Activated naive CD4-positive, alpha-beta T cell treated with anti-CD3 and anti-CD28 coated beads, Interleukin-2, amount 50 U/mL, for 72 hours (primary cell): ENCODE results near the gene SEC16A. TPM values are rescaled to one million over a fixed set of nuclear protein-coding genes. Genes with fewer than 3 reads are reported as not detected.
A peak's percentile ranks its signal among the peaks of the same experiment; 100 is the strongest.
"Not testable (repeated sequence)": the region's sequence is repeated elsewhere in the genome, so short reads cannot be mapped to it uniquely, and the experiment has no call there.

ENCODE experiments used
- ATAC-seq, 2 donors: fragments of 150-1000 bp; cut with Tn5 transposase; 2 replicates each; pipeline ENCODE4 v1.10.0; 2021; ENCODE audit warnings: mild to moderate bottlenecking in 2 of 2, moderate library complexity in 2 of 2
- DNase-seq, 2 donors: peaks; one replicate each; pipeline ENCODE4 v3.0.0; 2021 to 2022; ENCODE audit warnings: low spot score in 2 of 2
- H3K27ac Mint-ChIP-seq, 2 donors: one replicate each; pipeline ENCODE4 v1.8.0; 2022; ENCODE audit warnings: mild to moderate bottlenecking in 2 of 2, mixed read lengths in 2 of 2
- H3K36me3 Mint-ChIP-seq, 2 donors: one replicate each; pipeline ENCODE4 v1.8.0; 2022; ENCODE audit warnings: mixed read lengths in 2 of 2
- H3K9me3 Mint-ChIP-seq, 2 donors: one replicate each; pipeline ENCODE4 v1.8.0; 2022; ENCODE audit warnings: mixed read lengths in 2 of 2
- total RNA-seq, 2 donors: library from RNA; stranded (reverse); gene quantifications; one replicate each; pipeline ENCODE4 v1.2.3, GENCODE V29; 2022

Gene SEC16A
- total RNA-seq, 2 donors from 2014 or later = 56.6 to 79.5 TPM

DNA sequence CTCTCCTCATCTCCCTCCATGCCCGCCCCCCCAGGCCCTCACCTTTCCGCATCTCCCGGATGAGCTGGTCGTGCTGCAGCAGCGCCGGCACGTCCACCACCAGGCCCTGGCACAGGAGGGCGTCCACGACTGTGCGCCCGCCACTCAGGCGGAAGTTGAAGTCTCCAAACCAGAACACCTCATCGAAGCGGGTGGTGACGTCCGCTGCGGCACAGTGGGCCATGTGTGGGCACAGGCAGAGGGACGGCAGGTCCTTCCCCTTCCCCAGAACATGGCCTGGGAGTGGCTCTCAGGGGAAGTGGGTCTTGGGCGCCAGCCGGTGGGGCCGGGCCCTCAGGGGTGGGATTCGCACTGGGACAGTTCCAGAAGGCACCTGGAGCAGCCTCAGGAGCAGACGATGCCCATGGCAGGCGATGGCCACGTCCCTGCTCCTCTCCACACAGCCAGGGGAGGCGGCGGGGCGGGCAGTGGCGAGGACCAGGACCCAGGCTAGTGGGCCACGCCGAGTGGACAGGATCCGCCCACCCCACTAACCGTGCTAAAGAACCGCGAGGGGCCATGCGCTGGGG, 51.0 kb downstream of the SEC16A start:
- Mint-ChIP-seq H3K36me3 (no peaks in the 10 kb centered on the region), H3K27ac (no peak overlapping the region), H3K9me3 (no peaks in the 10 kb centered on the region)
- ATAC-seq = no peak
- DNase-seq = no peak

DNA sequence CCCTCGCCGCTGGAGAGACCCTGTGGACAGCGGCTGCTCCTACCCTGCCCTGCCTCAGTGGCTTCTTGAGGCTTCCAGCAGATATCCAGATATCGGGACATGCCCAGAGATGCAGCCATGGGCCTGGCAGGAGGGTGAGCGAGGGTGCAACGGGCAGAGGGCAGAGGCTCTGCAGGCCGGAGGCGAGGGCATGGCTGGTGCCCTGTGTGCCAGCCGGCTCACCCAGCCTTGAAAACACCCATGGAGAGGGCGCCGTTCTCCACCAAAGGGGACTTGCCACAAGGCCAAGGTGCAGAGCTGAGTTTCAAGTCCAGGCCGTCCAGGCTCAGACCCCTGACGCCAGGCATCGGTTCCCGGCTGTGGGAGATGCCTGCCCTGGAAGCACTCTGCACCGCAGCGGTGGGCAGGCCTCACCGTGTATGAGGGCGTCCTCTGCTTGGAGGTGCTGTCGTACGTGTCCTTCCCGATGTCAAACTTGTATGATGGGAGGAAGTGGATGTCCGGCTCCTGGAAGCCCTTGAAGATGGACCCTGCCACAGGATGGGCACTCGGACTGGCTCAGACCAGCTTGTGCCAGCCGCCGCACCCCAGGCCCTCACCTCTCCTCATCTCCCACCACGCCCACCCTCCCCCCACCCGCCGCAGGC, 52.1 kb downstream of the SEC16A start:
- Mint-ChIP-seq H3K36me3 (no peaks in the 10 kb centered on the region), H3K27ac (no peak overlapping the region), H3K9me3 (no peaks in the 10 kb centered on the region)
- no peak for DNase-seq
- peak in 1 of 2 donors; percentile 7 for ATAC-seq

DNA sequence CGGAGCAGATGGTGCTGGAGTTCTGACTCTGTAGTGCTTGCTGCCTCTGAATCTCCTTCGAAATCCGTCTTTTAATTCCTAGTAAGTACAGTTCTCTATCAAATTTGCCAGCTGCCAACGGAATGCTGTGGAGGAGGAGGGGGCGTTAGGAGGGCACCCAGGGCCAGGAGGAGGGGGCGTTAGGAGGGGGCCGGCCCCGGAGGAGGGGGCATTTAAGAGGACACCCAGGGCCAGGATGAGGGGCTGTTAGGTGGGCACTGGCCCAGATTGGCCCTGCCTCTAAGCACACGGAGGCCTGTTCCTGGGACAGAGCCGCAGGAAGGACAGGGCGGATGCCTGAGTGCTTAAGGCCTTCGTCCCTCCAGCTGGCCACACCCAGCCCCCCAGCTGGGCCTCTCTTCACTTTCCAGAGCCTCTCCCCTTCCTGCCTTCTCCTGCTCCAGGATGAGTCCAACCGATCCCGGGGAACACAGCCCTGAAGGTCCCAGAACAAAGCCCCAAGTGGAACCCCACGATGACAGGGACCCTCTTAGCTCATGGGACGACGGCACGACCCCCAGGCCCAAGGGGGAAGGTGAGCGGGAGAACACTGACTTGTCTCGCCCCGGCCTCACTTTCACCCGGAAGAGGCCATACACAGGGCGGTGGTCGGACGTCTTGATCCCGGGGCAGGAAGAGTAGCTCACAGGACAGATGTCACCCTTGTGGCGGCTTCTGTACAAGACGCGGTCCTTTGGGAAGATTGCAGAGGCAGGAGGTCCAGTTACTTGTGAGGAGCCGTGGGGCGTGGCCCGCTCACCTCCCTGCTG, 53.0 kb downstream of the SEC16A start:
- ATAC-seq = peak in 1 of 2 donors; percentile 13
- DNase-seq = no peak
- Mint-ChIP-seq H3K9me3 (no peaks in the 10 kb centered on the region), H3K27ac (no peak overlapping the region), H3K36me3 (no peaks in the 10 kb centered on the region)

DNA sequence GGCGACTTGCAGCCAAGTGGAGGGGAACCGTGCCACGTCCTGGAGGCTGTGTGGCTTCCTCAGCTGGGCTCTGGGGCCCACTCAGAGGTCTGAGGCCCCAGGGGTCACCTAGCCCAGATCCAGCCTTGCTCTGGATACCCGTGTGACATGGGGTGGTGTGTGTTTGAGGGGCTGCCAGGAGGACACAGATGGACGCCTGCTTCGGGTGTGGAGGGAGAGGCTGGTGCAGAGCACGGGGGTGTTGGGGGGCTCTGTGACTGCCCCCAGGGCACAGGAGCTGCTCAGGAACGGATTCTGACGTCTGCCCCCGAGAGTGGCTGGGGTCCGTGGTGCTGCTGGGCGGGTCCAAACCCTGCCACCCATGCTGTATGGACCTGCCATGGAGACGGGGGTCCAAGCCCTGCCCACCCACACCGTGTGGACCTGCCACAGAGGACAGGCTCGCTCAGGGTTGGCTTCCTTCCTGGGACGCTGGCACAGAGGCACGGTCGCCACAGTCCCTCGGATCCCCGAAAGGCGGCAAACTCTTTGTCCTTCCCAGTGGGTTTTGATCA, 53.7 kb downstream of the SEC16A start:
- ATAC-seq (no peak), DNase-seq (no peak)
- Mint-ChIP-seq H3K27ac (no peak overlapping the region), H3K9me3 (no peaks in the 10 kb centered on the region), H3K36me3 (no peaks in the 10 kb centered on the region)

DNA sequence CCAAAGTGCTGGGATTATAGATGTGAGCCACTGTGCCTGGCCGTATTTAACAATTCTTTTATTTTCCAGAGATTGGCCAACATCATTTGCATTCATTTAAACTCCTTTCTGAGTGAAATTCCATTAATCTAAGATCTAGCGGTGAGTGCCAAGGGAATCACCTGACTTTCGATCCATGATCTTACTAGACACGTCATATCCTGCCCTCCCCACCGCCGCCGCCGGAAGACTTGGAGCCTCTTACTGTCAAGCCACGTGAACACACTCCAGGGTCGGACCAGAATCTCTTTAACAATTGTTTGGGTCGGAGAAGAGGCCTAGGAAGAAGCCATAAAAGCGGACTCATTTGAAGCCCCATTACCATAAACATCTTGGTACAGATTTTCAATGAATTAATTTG, 56.1 kb downstream of the SEC16A start:
- Mint-ChIP-seq H3K27ac (peak overlapping the region in 1 of 2 donors; percentile 65), H3K9me3 (no peaks in the 10 kb centered on the region), H3K36me3 (peaks cover 5% of the 10 kb centered on the region in 2 donors)
- ATAC-seq (no peak), DNase-seq (no peak)

DNA sequence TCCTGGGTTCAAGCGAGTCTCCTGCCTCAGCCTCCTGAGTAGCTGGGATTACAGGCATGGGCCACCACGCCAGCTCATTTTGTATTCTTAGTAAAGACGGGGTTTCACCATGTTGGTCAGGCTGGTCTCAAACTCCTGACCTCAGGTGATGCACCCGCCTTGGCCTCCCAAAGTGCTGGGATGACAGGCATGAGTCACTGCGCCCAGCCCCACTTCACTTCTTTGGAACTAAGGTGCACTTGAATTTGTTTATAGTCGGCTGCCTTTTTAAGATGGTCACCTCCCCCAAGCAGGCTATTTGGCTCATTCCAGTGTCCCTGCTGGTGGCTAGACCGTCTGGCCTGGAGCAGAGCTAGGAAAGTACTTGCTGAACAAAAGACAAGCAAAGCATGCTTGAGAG, 57.5 kb downstream of the SEC16A start:
- H3K9me3 Mint-ChIP-seq, DNase-seq, H3K36me3 Mint-ChIP-seq: not testable (repeated sequence)
- peak in 1 of 2 donors; percentile 68 for ATAC-seq
- peak overlapping the region; percentile 52 to 91 for H3K27ac Mint-ChIP-seq

- DNase-seq (no peak), ATAC-seq (peak in 1 of 2 donors; percentile 17)
- Mint-ChIP-seq H3K9me3 (no peaks in the 10 kb centered on the region), H3K36me3 (peaks cover 5% of the 10 kb centered on the region in 2 donors), H3K27ac (peak overlapping the region; percentile 52 to 91)
Observed at GRCh38 chr9:136424750-136425362, 58.0 kb downstream of the SEC16A start.

DNA sequence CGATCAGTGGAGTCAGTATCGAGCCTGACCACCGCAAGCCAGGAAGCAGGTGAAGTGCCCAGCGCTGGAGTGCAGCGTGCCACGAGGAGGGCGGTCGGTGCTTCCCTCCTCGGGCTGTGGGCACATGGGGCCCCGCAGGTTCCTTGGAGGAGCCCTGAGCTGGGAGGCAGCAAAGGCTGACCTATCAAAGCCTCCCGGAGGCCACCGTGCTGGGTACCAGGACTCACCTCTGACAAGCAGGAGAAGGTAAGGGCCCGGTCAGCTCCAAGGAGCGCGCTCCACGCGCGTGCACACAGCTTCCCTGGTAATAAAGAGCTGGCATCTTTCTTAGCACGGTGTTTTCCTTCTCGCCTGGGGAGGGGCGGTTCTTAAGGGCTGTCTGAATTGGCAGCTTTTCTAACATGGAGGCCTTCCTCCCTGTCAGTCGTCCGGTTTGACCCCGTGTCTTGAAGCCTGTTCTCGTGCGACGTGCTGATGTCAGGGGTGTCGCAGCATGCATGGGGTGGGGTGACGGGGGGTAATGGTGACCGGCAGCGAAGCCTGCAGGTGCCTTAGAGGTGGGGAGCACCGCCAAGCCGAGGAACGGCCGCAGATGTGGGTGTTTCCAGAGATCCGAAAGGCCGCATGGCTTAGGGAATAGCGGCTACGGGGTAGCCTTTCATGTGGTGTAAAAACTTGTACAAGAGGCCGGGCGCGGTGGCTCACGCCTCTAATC, 59.3 kb downstream of the SEC16A start:
- Mint-ChIP-seq H3K36me3 (peaks cover 8 to 9% of the 10 kb centered on the region in 2 donors), H3K27ac (no peak overlapping the region), H3K9me3 (no peaks in the 10 kb centered on the region)
- DNase-seq (no peak), ATAC-seq (no peak)

GRCh38 chr9:136422876-136423275, 60.0 kb downstream of the SEC16A start:
- ATAC-seq = no peak
- Mint-ChIP-seq H3K9me3 (no peaks in the 10 kb centered on the region), H3K27ac (no peak overlapping the region), H3K36me3 (peaks cover 10% of the 10 kb centered on the region in 2 donors)
- no peak for DNase-seq

GRCh38 chr9:136421791-136422190, 61.0 kb downstream of the SEC16A start:
- Mint-ChIP-seq H3K27ac (no peak overlapping the region), H3K9me3 (no peaks in the 10 kb centered on the region), H3K36me3 (peaks cover 13 to 14% of the 10 kb centered on the region in 2 donors)
- DNase-seq (no peak), ATAC-seq (no peak)

- Mint-ChIP-seq H3K36me3 (peaks cover 18 to 20% of the 10 kb centered on the region in 2 donors), H3K27ac (no peak overlapping the region), H3K9me3 (no peaks in the 10 kb centered on the region)
- DNase-seq = no peak
- ATAC-seq = no peak
Observed at GRCh38 chr9:136419092-136419420, 63.8 kb downstream of the SEC16A start.

- Mint-ChIP-seq H3K9me3 (no peaks in the 10 kb centered on the region), H3K27ac (peak overlapping the region in 1 of 2 donors; percentile 65), H3K36me3 (peaks cover 18 to 20% of the 10 kb centered on the region in 2 donors)
- no peak for ATAC-seq
- no peak for DNase-seq
Observed at GRCh38 chr9:136418182-136419091, 64.4 kb downstream of the SEC16A start.

DNA sequence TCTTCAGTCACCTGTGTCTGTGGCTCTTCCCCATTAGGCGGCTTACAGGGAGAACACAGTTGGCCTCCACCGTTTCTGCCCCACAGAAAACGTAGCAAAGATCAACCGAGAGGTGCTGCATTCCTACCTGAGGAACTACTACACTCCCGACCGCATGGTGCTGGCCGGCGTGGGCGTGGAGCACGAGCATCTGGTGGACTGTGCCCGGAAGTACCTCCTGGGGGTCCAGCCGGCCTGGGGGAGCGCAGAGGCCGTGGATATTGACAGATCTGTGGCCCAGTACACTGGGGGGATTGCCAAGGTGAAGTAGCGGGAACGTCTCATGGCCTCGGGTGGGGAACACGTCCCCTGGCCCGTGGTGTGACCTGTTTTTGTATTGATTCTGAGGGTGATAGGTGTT, 65.9 kb downstream of the SEC16A start:
- Mint-ChIP-seq H3K36me3 (peaks cover 16 to 19% of the 10 kb centered on the region in 2 donors), H3K9me3 (no peaks in the 10 kb centered on the region), H3K27ac (no peak overlapping the region)
- ATAC-seq = no peak
- no peak for DNase-seq

DNA sequence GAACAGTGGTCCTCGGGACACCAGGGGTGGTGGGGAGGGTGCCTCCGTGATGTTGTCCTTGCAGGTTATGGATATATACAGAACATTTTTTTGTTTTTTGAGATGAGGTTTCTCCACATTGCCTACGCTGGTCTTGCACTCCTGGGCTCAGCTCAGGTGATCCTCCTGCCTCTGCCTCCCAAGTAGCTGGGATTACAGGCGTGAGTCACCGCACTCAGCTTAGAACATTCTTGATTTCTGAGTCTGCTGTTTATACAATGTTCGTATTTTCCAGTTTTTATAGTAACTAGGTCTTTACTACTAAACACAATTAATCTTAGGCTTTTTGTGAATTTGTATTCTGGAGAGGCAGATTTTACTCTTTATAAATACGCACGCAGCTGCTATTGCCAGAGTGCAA, 66.4 kb downstream of the SEC16A start:
- Mint-ChIP-seq H3K27ac (no peak overlapping the region), H3K9me3 (no peaks in the 10 kb centered on the region), H3K36me3 (peaks cover 19 to 21% of the 10 kb centered on the region in 2 donors)
- DNase-seq (no peak), ATAC-seq (no peak)

GRCh38 chr9:136412962-136413361, 69.9 kb downstream of the SEC16A start:
- DNase-seq (no peak), ATAC-seq (no peak)
- Mint-ChIP-seq H3K9me3 (no peaks in the 10 kb centered on the region), H3K27ac (peak overlapping the region in 1 of 2 donors; percentile 83), H3K36me3 (peaks cover 40 to 44% of the 10 kb centered on the region in 2 donors)
